ENCODE results near the gene FAM151B. TPM values are rescaled to one million over a fixed set of nuclear protein-coding genes. Genes with fewer than 3 reads are reported as not detected.

The FAM151B gene
- total and polyA plus RNA-seq, 2 donors from 2014 or later, result 1.8 to 3.8 TPM

- Histone ChIP-seq H3K27me3 (ENCODE audit: control insufficient read depth, insufficient read depth, low read length) (no peaks in the 10 kb centered on the region), H3K9me3 (ENCODE audit: control insufficient read depth in 2 of 3, insufficient read depth in 1 of 3, low read length in 3 of 3) (no peaks in the 10 kb centered on the region), H3K9ac (ENCODE audit: low read length in 3 of 3) (no peak overlapping the region), H3K27ac (ENCODE audit: low read depth in 2 of 2, low read length in 2 of 2) (no peak overlapping the region), H3K4me1 (ENCODE audit: control insufficient read depth in 2 of 3, insufficient read depth in 2 of 3, low read depth in 1 of 3, low read length in 3 of 3) (no peaks in the 10 kb centered on the region), H3K4me3 (ENCODE audit: low read length in 3 of 3) (no peak overlapping the region), H3K36me3 (ENCODE audit: control insufficient read depth in 2 of 3, insufficient read depth in 3 of 3, low read length in 3 of 3) (no peaks in the 10 kb centered on the region)
- no peak for FAIRE-seq
- TF ChIP-seq CTCF (IDR thresholded peaks at IDR 0.05; ENCODE audit: borderline replicate concordance, extremely low read depth, insufficient read depth), result no peak
- no peak for DNase-seq
- intact Hi-C loops (cut with DNase I), result no loop called here
These were observed 52.8 kb downstream of the FAM151B start for GRCh38 chr5:80540691-80541090.

GRCh38 chr5:80541392-80541791 lies 53.5 kb downstream of the FAM151B start:
- H3K27ac ChIP-seq (ENCODE audit: low read depth in 2 of 2, low read length in 2 of 2), result no peak overlapping the region
- no peaks in the 10 kb centered on the region for H3K36me3 ChIP-seq (ENCODE audit: control insufficient read depth in 2 of 3, insufficient read depth in 3 of 3, low read length in 3 of 3)
- H3K4me3 ChIP-seq (ENCODE audit: low read length in 3 of 3), result no peak overlapping the region
- H3K9ac ChIP-seq (ENCODE audit: low read length in 3 of 3), result no peak overlapping the region
- FAIRE-seq, result no peak
- intact Hi-C loops (cut with DNase I), result no loop called here
- H3K4me1 ChIP-seq (ENCODE audit: control insufficient read depth in 2 of 3, insufficient read depth in 2 of 3, low read depth in 1 of 3, low read length in 3 of 3), result no peaks in the 10 kb centered on the region
- DNase-seq, result no peak
- no peak for TF ChIP-seq CTCF (IDR thresholded peaks at IDR 0.05; ENCODE audit: borderline replicate concordance, extremely low read depth, insufficient read depth)
- H3K9me3 ChIP-seq (ENCODE audit: control insufficient read depth in 2 of 3, insufficient read depth in 1 of 3, low read length in 3 of 3), result no peaks in the 10 kb centered on the region
- H3K27me3 ChIP-seq (ENCODE audit: control insufficient read depth, insufficient read depth, low read length), result no peaks in the 10 kb centered on the region

- no peak overlapping the region for H3K27ac ChIP-seq (ENCODE audit: low read depth in 2 of 2, low read length in 2 of 2)
- H3K9ac ChIP-seq (ENCODE audit: low read length in 3 of 3), result no peak overlapping the region
- no peaks in the 10 kb centered on the region for H3K4me1 ChIP-seq (ENCODE audit: control insufficient read depth in 2 of 3, insufficient read depth in 2 of 3, low read depth in 1 of 3, low read length in 3 of 3)
- H3K9me3 ChIP-seq (ENCODE audit: control insufficient read depth in 2 of 3, insufficient read depth in 1 of 3, low read length in 3 of 3), result no peaks in the 10 kb centered on the region
- FAIRE-seq (no peak), DNase-seq (no peak)
- intact Hi-C loops (cut with DNase I), result no loop called here
- no peaks in the 10 kb centered on the region for H3K36me3 ChIP-seq (ENCODE audit: control insufficient read depth in 2 of 3, insufficient read depth in 3 of 3, low read length in 3 of 3)
- no peak for TF ChIP-seq CTCF (IDR thresholded peaks at IDR 0.05; ENCODE audit: borderline replicate concordance, extremely low read depth, insufficient read depth)
- no peaks in the 10 kb centered on the region for H3K27me3 ChIP-seq (ENCODE audit: control insufficient read depth, insufficient read depth, low read length)
- H3K4me3 ChIP-seq (ENCODE audit: low read length in 3 of 3), result no peak overlapping the region
These were observed 66.7 kb downstream of the FAM151B start for GRCh38 chr5:80554646-80555045.

- H3K36me3 ChIP-seq (ENCODE audit: control insufficient read depth in 2 of 3, insufficient read depth in 3 of 3, low read length in 3 of 3), result no peaks in the 10 kb centered on the region
- no peak overlapping the region for H3K4me3 ChIP-seq (ENCODE audit: low read length in 3 of 3)
- H3K9ac ChIP-seq (ENCODE audit: low read length in 3 of 3), result no peak overlapping the region
- no peak overlapping the region for H3K27ac ChIP-seq (ENCODE audit: low read depth in 2 of 2, low read length in 2 of 2)
- no peaks in the 10 kb centered on the region for H3K4me1 ChIP-seq (ENCODE audit: control insufficient read depth in 2 of 3, insufficient read depth in 2 of 3, low read depth in 1 of 3, low read length in 3 of 3)
- H3K9me3 ChIP-seq (ENCODE audit: control insufficient read depth in 2 of 3, insufficient read depth in 1 of 3, low read length in 3 of 3), result no peaks in the 10 kb centered on the region
- intact Hi-C loops (cut with DNase I), result no loop called here
- FAIRE-seq (peak; percentile 38), DNase-seq (no peak)
- no peak for TF ChIP-seq CTCF (IDR thresholded peaks at IDR 0.05; ENCODE audit: borderline replicate concordance, extremely low read depth, insufficient read depth)
- no peaks in the 10 kb centered on the region for H3K27me3 ChIP-seq (ENCODE audit: control insufficient read depth, insufficient read depth, low read length)
These were observed 67.2 kb downstream of the FAM151B start for GRCh38 chr5:80555099-80555498.
